ENCODE results near the gene ASIC5. TPM values are rescaled to one million over a fixed set of nuclear protein-coding genes. Genes with fewer than 3 reads are reported as not detected.

Gene ASIC5
- total RNA-seq, result not detected in 2 replicates
- not detected in 2 replicates for polyA plus RNA-seq
- not detected in 2 replicates for polyA plus RNA-seq (2012)
- polyA minus RNA-seq (ENCODE audit: low replicate concordance), result not detected in 2 replicates

- no peaks in the 10 kb centered on the region for H3K27me3 ChIP-seq (ENCODE audit: control insufficient read depth, insufficient read depth, low read length)
- H4K20me1 ChIP-seq (ENCODE audit: control insufficient read depth, extremely low read depth, insufficient read depth, low read length), result no peaks in the 10 kb centered on the region
- H3K36me3 ChIP-seq (ENCODE audit: control insufficient read depth, insufficient read depth, low read length), result no peaks in the 10 kb centered on the region
- H3K4me2 ChIP-seq (ENCODE audit: extremely low read depth, insufficient read depth, low read length), result no peak within 1 kb of the TSS
- no peaks in the 10 kb centered on the region for H3K79me2 ChIP-seq (ENCODE audit: control insufficient read depth, insufficient read depth, low read length)
- TF ChIP-seq CTCF (conservative IDR thresholded peaks at IDR 0.05 in 1 of 2, IDR thresholded peaks at IDR 0.05 in 1 of 2; ENCODE audit: low read depth in 1 of 2, low read length in 2 of 2) (no peak), EZH2 (IDR thresholded peaks at IDR 0.05; ENCODE audit: low read length, missing control alignments) (no peak)
- no peak within 1 kb of the TSS for H3K4me3 ChIP-seq (replicated peaks in 1 of 4; ENCODE audit: control extremely low read depth in 1 of 4, insufficient read depth in 1 of 4, low read depth in 3 of 4, low read length in 4 of 4)
- H3K9ac ChIP-seq (ENCODE audit: insufficient read depth, low read length), result no peak within 1 kb of the TSS
- no peaks in the 10 kb centered on the region for H3K9me3 ChIP-seq (ENCODE audit: control insufficient read depth, insufficient read depth, low read depth, low read length)
- no peak for DNase-seq (ENCODE audit: low read depth in 2 of 2)
- H2AFZ ChIP-seq (ENCODE audit: low read length), result no peak within 1 kb of the TSS
- H3K27ac ChIP-seq (ENCODE audit: insufficient read depth, low read length), result no peak within 1 kb of the TSS
- H3K4me1 ChIP-seq (ENCODE audit: control insufficient read depth, extremely low read depth, insufficient read depth, low read length), result no peaks in the 10 kb centered on the region
Observed at GRCh38 chr4:155866177-155866576, at the start of gene ASIC5. TSS of gene ASIC5 (minus strand) at chr4:155866277. CDS start at chr4:155866226, 51 bp downstream.

- Histone ChIP-seq H3K4me3 (replicated peaks in 1 of 4; ENCODE audit: control extremely low read depth in 1 of 4, insufficient read depth in 1 of 4, low read depth in 3 of 4, low read length in 4 of 4) (no peak overlapping the region), H3K4me1 (ENCODE audit: control insufficient read depth, extremely low read depth, insufficient read depth, low read length) (no peaks in the 10 kb centered on the region), H3K27me3 (ENCODE audit: control insufficient read depth, insufficient read depth, low read length) (no peaks in the 10 kb centered on the region), H3K9ac (ENCODE audit: insufficient read depth, low read length) (no peak overlapping the region), H3K36me3 (ENCODE audit: control insufficient read depth, insufficient read depth, low read length) (no peaks in the 10 kb centered on the region), H4K20me1 (ENCODE audit: control insufficient read depth, extremely low read depth, insufficient read depth, low read length) (no peaks in the 10 kb centered on the region), H2AFZ (ENCODE audit: low read length) (no peak overlapping the region), H3K79me2 (ENCODE audit: control insufficient read depth, insufficient read depth, low read length) (no peaks in the 10 kb centered on the region), H3K4me2 (ENCODE audit: extremely low read depth, insufficient read depth, low read length) (no peak overlapping the region), H3K9me3 (ENCODE audit: control insufficient read depth, insufficient read depth, low read depth, low read length) (no peaks in the 10 kb centered on the region), H3K27ac (ENCODE audit: insufficient read depth, low read length) (no peak overlapping the region)
- DNase-seq (ENCODE audit: low read depth in 2 of 2), result peak in 1 of 2 donors; percentile 23
- TF ChIP-seq EZH2 (IDR thresholded peaks at IDR 0.05; ENCODE audit: low read length, missing control alignments), result no peak
- no peak for TF ChIP-seq CTCF (conservative IDR thresholded peaks at IDR 0.05 in 1 of 2, IDR thresholded peaks at IDR 0.05 in 1 of 2; ENCODE audit: low read depth in 1 of 2, low read length in 2 of 2)
Observed at GRCh38 chr4:155914782-155915181, 48.7 kb upstream of the ASIC5 start.

GRCh38 chr4:155911905-155912304 lies 45.8 kb upstream of the ASIC5 start:
- no peaks in the 10 kb centered on the region for H4K20me1 ChIP-seq (ENCODE audit: control insufficient read depth, extremely low read depth, insufficient read depth, low read length)
- no peak overlapping the region for H3K4me3 ChIP-seq (replicated peaks in 1 of 4; ENCODE audit: control extremely low read depth in 1 of 4, insufficient read depth in 1 of 4, low read depth in 3 of 4, low read length in 4 of 4)
- H3K4me2 ChIP-seq (ENCODE audit: extremely low read depth, insufficient read depth, low read length), result no peak overlapping the region
- H3K36me3 ChIP-seq (ENCODE audit: control insufficient read depth, insufficient read depth, low read length), result no peaks in the 10 kb centered on the region
- no peak overlapping the region for H3K27ac ChIP-seq (ENCODE audit: insufficient read depth, low read length)
- H3K9me3 ChIP-seq (ENCODE audit: control insufficient read depth, insufficient read depth, low read depth, low read length), result no peaks in the 10 kb centered on the region
- H3K79me2 ChIP-seq (ENCODE audit: control insufficient read depth, insufficient read depth, low read length), result no peaks in the 10 kb centered on the region
- no peak overlapping the region for H2AFZ ChIP-seq (ENCODE audit: low read length)
- DNase-seq (ENCODE audit: low read depth in 2 of 2), result no peak
- no peak for TF ChIP-seq CTCF (conservative IDR thresholded peaks at IDR 0.05 in 1 of 2, IDR thresholded peaks at IDR 0.05 in 1 of 2; ENCODE audit: low read depth in 1 of 2, low read length in 2 of 2)
- TF ChIP-seq EZH2 (IDR thresholded peaks at IDR 0.05; ENCODE audit: low read length, missing control alignments), result no peak
- H3K4me1 ChIP-seq (ENCODE audit: control insufficient read depth, extremely low read depth, insufficient read depth, low read length), result no peaks in the 10 kb centered on the region
- H3K27me3 ChIP-seq (ENCODE audit: control insufficient read depth, insufficient read depth, low read length), result no peaks in the 10 kb centered on the region
- no peak overlapping the region for H3K9ac ChIP-seq (ENCODE audit: insufficient read depth, low read length)

Data from fibroblast of lung (primary cell).